ENCODE data around the gene FAM83F. TPM values are rescaled to one million over a fixed set of nuclear protein-coding genes. Genes with fewer than 3 reads are reported as not detected.

The FAM83F gene
- total RNA-seq, 1 donor from 2014 or later, result 12.8 TPM

DNA sequence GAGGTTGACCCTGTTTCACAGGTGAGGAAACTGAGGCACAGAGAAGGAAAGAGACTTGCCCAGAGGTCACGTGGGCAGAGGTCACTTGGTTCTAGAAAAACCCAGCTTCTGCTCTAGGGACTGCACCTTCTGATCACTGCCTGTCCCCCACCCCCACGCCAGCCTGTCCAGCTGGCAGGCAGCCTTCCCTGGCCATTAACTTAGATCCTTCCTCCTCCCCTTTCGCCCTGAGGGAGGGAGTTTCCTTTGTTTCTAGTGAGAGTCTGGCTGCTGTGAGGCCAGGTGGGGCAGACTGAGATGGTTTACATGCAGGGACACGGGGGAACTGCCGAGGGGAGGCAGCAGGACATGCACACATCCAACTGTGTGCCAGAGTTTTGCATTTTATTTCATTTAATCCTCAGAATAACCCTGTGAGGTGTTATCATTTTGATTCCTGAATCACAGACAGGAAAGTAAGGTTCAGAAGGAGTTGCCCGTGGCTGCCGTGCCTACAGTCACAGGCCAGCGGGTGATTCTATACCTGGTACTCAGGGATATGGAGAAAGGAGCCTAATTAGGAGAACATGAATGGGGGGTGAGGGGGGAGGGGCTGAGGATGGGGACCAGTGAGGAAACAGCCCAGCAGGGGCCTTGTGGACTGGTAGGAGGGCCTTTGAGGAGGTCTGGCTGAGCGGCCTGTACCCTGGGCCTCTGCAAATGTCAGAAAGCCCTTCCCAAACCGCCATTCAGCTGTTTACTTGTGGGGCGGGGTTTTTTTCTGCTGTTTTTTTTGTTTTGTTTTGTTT lies 3.4 kb downstream of the FAM83F start:
- Histone ChIP-seq H3K4me3 (no peak overlapping the region), H3K27me3 (no peaks in the 10 kb centered on the region), H3K4me1 (peaks cover 46% of the 10 kb centered on the region), H3K36me3 (no peaks in the 10 kb centered on the region), H3K27ac (peak overlapping the region; percentile 47), H3K9me3 (no peaks in the 10 kb centered on the region)
- intact Hi-C loops (cut with DNase I), result no loop called here
- TF ChIP-seq, protein P1, sequence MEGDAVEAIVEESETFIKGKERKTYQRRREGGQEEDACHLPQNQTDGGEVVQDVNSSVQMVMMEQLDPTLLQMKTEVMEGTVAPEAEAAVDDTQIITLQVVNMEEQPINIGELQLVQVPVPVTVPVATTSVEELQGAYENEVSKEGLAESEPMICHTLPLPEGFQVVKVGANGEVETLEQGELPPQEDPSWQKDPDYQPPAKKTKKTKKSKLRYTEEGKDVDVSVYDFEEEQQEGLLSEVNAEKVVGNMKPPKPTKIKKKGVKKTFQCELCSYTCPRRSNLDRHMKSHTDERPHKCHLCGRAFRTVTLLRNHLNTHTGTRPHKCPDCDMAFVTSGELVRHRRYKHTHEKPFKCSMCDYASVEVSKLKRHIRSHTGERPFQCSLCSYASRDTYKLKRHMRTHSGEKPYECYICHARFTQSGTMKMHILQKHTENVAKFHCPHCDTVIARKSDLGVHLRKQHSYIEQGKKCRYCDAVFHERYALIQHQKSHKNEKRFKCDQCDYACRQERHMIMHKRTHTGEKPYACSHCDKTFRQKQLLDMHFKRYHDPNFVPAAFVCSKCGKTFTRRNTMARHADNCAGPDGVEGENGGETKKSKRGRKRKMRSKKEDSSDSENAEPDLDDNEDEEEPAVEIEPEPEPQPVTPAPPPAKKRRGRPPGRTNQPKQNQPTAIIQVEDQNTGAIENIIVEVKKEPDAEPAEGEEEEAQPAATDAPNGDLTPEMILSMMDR (IDR thresholded peaks at IDR 0.05), result no peak
- TF ChIP-seq POLR2A (IDR thresholded peaks at IDR 0.05), result no peak
- TF ChIP-seq POLR2AphosphoS5 (IDR thresholded peaks at IDR 0.05; ENCODE audit: insufficient read depth in 1 of 2, low read depth in 1 of 2), result no peak
- no peak for DNase-seq (ENCODE audit: extremely low spot score in 2 of 2)

DNA sequence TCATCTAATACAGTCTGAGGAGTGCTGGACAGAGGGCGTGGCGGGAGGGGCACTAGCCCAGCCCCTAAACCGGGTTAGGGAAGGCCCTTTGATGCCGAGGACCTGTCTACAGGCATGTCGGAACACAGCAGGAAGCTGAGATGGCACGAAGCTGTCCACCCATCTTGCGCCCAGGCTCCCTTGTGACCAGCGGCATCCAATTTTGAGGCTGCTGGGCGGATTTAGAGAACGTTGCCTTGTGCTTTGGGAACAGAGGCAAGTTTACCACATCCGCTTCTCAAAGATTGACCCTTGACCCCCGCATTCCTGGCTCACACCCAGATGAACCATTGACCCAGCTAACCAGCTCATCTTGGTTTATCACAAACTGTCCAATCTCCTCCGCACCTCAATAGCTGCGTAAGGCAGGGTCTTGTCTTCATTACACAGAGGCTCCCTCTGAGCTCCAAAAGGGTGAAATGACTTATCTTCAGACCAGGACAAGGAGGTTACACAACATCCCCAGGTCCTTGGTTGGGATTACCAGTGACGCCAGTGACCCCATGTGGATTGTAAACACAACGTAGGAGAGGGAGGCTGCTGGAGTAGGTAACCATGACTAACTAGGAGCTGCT lies 4.5 kb downstream of the FAM83F start:
- Histone ChIP-seq H3K9me3 (no peaks in the 10 kb centered on the region), H3K4me1 (peaks cover 54% of the 10 kb centered on the region), H3K36me3 (no peaks in the 10 kb centered on the region), H3K27me3 (no peaks in the 10 kb centered on the region), H3K27ac (no peak overlapping the region), H3K4me3 (no peak overlapping the region)
- intact Hi-C loops (cut with DNase I), result no loop called here
- no peak for DNase-seq (ENCODE audit: extremely low spot score in 2 of 2)
- TF ChIP-seq POLR2A (IDR thresholded peaks at IDR 0.05), result no peak
- TF ChIP-seq, protein P1 (IDR thresholded peaks at IDR 0.05), result no peak
- no peak for TF ChIP-seq POLR2AphosphoS5 (IDR thresholded peaks at IDR 0.05; ENCODE audit: insufficient read depth in 1 of 2, low read depth in 1 of 2)

DNA sequence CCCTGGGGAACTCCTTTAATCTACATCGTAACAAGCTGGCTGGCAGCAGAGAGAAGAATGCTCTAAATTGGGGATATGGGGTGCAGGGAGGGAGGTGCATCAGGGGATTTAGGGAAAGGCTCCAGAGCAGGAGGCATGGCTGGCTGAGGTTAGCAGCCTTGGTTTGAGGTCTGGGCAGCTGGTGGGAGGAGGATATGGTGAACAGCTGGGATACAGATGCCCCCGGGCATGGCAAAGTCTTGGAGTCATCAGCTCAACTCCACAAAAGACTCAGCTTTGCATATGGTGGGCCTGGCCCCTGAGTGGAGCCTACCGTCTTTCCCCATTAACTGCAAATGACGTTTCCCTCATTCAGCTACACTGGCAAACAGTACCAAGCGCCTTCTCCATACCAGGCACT lies 5.4 kb downstream of the FAM83F start:
- Histone ChIP-seq H3K36me3 (no peaks in the 10 kb centered on the region), H3K4me1 (peaks cover 51% of the 10 kb centered on the region), H3K27me3 (no peaks in the 10 kb centered on the region), H3K4me3 (no peak overlapping the region), H3K27ac (no peak overlapping the region), H3K9me3 (no peaks in the 10 kb centered on the region)
- DNase-seq (ENCODE audit: extremely low spot score in 2 of 2), result no peak
- intact Hi-C loops (cut with DNase I), result no loop called here
- no peak for TF ChIP-seq POLR2AphosphoS5 (IDR thresholded peaks at IDR 0.05; ENCODE audit: insufficient read depth in 1 of 2, low read depth in 1 of 2)

DNA sequence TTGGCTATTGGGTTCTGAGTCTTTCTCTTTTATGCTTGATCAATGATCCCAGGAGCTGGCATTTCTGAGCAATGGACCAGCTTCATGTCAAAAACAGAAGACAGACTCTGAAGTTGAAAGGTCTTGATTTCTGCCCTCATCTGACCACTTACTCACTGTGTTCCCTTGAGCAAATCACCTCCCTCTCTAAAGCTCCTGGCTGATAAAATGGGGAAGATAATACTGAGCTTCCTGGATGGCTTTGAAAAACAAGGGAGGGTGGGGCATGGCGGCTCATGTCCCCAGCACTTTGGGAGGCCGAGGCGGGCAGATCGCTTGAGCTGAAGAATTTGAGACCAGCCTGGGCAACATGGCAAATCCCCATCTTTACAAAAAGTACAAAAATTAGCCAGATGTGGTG lies 6.4 kb downstream of the FAM83F start:
- Histone ChIP-seq H3K9me3 (no peaks in the 10 kb centered on the region), H3K36me3 (no peaks in the 10 kb centered on the region), H3K27ac (peak overlapping the region; percentile 61)

DNA sequence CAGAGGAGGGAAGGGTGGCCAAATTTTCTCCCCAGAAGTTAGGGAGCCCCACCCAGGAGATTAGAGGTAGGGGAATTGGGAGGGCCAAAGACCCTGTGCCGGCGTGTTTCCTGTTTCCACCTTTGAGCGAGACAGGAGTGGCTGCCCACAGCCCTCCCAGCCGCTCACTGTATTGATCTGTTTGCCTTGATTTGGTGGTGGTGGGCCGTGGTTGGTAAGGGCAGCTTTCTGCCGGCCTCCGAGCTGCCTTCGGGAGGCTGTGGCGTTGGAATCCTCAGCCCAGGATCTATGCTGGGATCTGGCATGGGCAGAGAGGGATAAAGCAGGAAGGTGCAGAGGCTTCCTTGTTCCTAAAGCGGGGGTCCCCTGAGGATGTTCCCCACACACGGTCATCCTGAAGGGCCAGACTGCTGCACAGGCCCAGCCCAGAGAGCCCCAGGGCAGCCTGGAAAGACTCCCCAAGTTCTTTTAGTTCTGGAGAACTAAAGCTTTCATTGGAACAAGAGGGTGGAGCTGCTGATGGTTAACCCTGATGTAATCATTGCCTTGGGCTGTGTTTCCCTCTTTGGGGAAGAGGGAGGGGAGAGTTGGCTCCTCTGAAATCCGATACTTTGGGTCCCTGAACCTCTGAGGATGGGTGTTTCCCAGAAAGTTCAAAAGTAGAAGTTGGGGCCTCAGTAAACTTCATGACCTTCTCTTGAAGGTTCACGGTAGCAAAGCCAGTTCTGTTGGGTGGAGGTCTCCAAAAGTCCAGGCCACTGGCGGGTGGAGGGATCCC lies 7.2 kb downstream of the FAM83F start:
- Histone ChIP-seq H3K27ac (peak overlapping the region; percentile 61), H3K4me3 (no peak overlapping the region), H3K36me3 (no peaks in the 10 kb centered on the region), H3K9me3 (no peaks in the 10 kb centered on the region), H3K27me3 (no peaks in the 10 kb centered on the region), H3K4me1 (peaks cover 59% of the 10 kb centered on the region)
- TF ChIP-seq, protein P1 (IDR thresholded peaks at IDR 0.05), result no peak
- TF ChIP-seq POLR2A (IDR thresholded peaks at IDR 0.05) (no peak), POLR2AphosphoS5 (IDR thresholded peaks at IDR 0.05; ENCODE audit: insufficient read depth in 1 of 2, low read depth in 1 of 2) (no peak)
- no peak for DNase-seq (ENCODE audit: extremely low spot score in 2 of 2)
- intact Hi-C loops (cut with DNase I), result no loop called here

More for the DNA sequence above, 6.4 kb downstream of the FAM83F start:
- no peaks in the 10 kb centered on the region for H3K27me3 ChIP-seq
- intact Hi-C loops (cut with DNase I), result no loop called here
- H3K4me1 ChIP-seq, result peaks cover 51% of the 10 kb centered on the region
- H3K4me3 ChIP-seq, result no peak overlapping the region
- TF ChIP-seq POLR2A (IDR thresholded peaks at IDR 0.05) (no peak), POLR2AphosphoS5 (IDR thresholded peaks at IDR 0.05; ENCODE audit: insufficient read depth in 1 of 2, low read depth in 1 of 2) (no peak)
- TF ChIP-seq, protein P1 (IDR thresholded peaks at IDR 0.05), result no peak
- no peak for DNase-seq (ENCODE audit: extremely low spot score in 2 of 2)

Measured in vagina (tissue), 2 donors.